A549 treated with GW870086 at 1 μM for 4 hours (cell line): ENCODE results near the gene DNPEP. TPM values are rescaled to one million over a fixed set of nuclear protein-coding genes. Genes with fewer than 3 reads are reported as not detected.

ENCODE experiments used
- total RNA-seq: library from RNA; stranded (reverse); fragments of 200-300 nt; extraction: Qiagen RNA extraction; gene quantifications from 5 replicates; pipeline ENCODE4 v1.2.3, GENCODE V29; 2022; ENCODE audit warnings: low read depth

DNPEP gene
- 54.9 to 67.6 TPM (median 60.7 TPM) in 5 replicates for total RNA-seq

GRCh38 chr2:219387306-219388120, at the start of gene DNPEP:
Gene DNPEP, minus strand, starts transcription at chr2:219387912. Its CDS starts 118 bp downstream, at chr2:219387794.

GRCh38 chr2:219434718-219435525, 47.2 kb upstream of the DNPEP start, which contains the start of gene SPEG:
Gene SPEG, plus strand, starts transcription at chr2:219434843. Its CDS starts 135 bp downstream, at chr2:219434978.

GRCh38 chr2:219418155-219419011, 30.7 kb upstream of the DNPEP start, which contains the start of gene DES:
Gene DES, plus strand, starts transcription at chr2:219418377. Its CDS starts 86 bp downstream, at chr2:219418463.

DNA sequence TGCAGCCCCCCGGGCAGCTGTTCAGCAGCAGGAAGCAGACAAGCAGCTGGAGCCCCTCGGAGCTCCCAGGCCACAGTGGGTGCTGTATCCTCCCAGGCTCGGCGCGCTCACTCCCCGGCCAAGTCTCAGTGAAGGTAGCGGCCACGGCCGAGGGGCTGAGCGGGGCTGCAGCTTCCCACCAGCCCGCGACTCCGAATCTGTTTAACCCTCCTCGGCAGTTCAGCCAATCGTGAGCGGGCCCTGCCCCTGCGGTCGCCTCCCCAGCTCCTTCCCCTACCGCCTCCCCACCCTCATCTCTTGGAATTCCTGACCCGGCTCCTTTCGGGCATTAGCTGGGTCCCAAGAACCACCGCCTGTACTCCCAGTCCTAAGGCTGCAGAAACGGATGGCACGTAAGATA, 55.2 kb downstream of the DNPEP start, which contains the start of gene RESP18:
Gene RESP18, minus strand, starts transcription at position 203 of the 400 bp plus-strand sequence.

Other genes with a start within 250 kb of the DNPEP start
- gene NHEJ1, start 227.1 kb downstream of the DNPEP start, total RNA-seq: 14.9 to 20.3 TPM (median 16.4 TPM) in 5 replicates
- 0.39 to 1.6 TPM (median 0.51 TPM) in 5 replicates for gene SLC23A3, start 217.9 kb downstream of the DNPEP start, total RNA-seq
- 37.6 to 45.1 TPM (median 44.4 TPM) in 5 replicates for gene CNPPD1, start 211.0 kb downstream of the DNPEP start, total RNA-seq
- 55.8 to 83.6 TPM (median 80.0 TPM) in 5 replicates for gene RETREG2, start 209.6 kb downstream of the DNPEP start, total RNA-seq
- 16.4 to 22.1 TPM (median 21.8 TPM) in 5 replicates for gene ZFAND2B, start 181.1 kb downstream of the DNPEP start, total RNA-seq
- 19.6 to 34.4 TPM (median 31.2 TPM) in 5 replicates for gene ABCB6, start 169.0 kb downstream of the DNPEP start, total RNA-seq
- 38.5 to 47.2 TPM (median 43.3 TPM) in 5 replicates for gene ATG9A, start 158.3 kb downstream of the DNPEP start, total RNA-seq
- gene ANKZF1, start 158.1 kb downstream of the DNPEP start, total RNA-seq: 12.4 to 16.6 TPM (median 16.2 TPM) in 5 replicates
- 5.0 to 6.7 TPM (median 6.3 TPM) in 5 replicates for gene GLB1L, start 142.5 kb downstream of the DNPEP start, total RNA-seq
- 26.4 to 32.1 TPM (median 29.5 TPM) in 5 replicates for gene STK16, start 142.4 kb downstream of the DNPEP start, total RNA-seq
- gene TUBA4B, start 134.7 kb downstream of the DNPEP start, total RNA-seq: 0.13 to 0.34 TPM (median 0.19 TPM) in 3 of 5 replicates, not detected in the others
- 273 to 385 TPM (median 299 TPM) in 5 replicates for gene TUBA4A, start 134.0 kb downstream of the DNPEP start, total RNA-seq
- 30.0 to 40.2 TPM (median 38.3 TPM) in 5 replicates for gene DNAJB2, start 108.5 kb downstream of the DNPEP start, total RNA-seq
- 0.95 to 1.9 TPM (median 1.5 TPM) in 5 replicates for gene PTPRN, start 78.5 kb downstream of the DNPEP start, total RNA-seq
- gene RESP18, start 55.2 kb downstream of the DNPEP start, total RNA-seq: not detected in 5 replicates
- 0.27 to 0.84 TPM (median 0.43 TPM) in 5 replicates for gene DES, start 30.5 kb upstream of the DNPEP start, total RNA-seq
- 5.4 to 12.9 TPM (median 8.1 TPM) in 5 replicates for gene SPEG, start 46.9 kb upstream of the DNPEP start, total RNA-seq
- 32.5 to 37.9 TPM (median 36.2 TPM) in 5 replicates for gene GMPPA, start 111.0 kb upstream of the DNPEP start, total RNA-seq
- gene ASIC4, start 126.6 kb upstream of the DNPEP start, total RNA-seq: 0.11 to 0.15 TPM (median 0.14 TPM) in 3 of 5 replicates, not detected in the others
- gene CHPF, start 155.9 kb upstream of the DNPEP start, total RNA-seq: 19.1 to 31.8 TPM (median 29.2 TPM) in 5 replicates
- 0.55 to 1.5 TPM (median 0.94 TPM) in 5 replicates for gene TMEM198, start 156.1 kb upstream of the DNPEP start, total RNA-seq
- 16.6 to 22.3 TPM (median 20.4 TPM) in 5 replicates for gene OBSL1, start 183.6 kb upstream of the DNPEP start, total RNA-seq
- 0.18 to 0.47 TPM (median 0.36 TPM) in 5 replicates for gene INHA, start 184.4 kb upstream of the DNPEP start, total RNA-seq
- gene STK11IP, start 209.9 kb upstream of the DNPEP start, total RNA-seq: 14.2 to 17.9 TPM (median 17.6 TPM) in 5 replicates
- gene SLC4A3, start 239.7 kb upstream of the DNPEP start, total RNA-seq: 2.0 to 3.4 TPM (median 3.0 TPM) in 5 replicates